ENCODE results near the gene ZFHX3. TPM values are rescaled to one million over a fixed set of nuclear protein-coding genes. Genes with fewer than 3 reads are reported as not detected.
A peak's percentile ranks its signal among the peaks of the same experiment; 100 is the strongest.

Gene ZFHX3
- total RNA-seq, 2 experiments from 2014 or later, result 0.38 to 0.43 TPM

DNA sequence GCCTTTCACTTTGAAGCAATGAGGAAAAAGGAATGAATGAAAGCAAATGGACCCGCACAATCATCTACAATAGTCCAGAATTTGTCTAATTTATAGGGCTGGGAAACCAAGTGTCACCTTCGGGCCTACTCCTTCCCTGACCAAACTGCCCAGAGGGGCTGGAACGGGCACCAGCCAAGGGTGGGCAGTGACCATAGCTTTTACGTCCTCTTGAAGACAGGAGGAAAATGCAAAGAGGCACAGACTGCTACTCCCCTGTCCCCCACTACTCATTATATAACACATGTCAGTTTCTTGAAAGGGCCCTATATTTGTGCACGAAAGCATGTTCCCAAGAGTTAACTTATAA lies 122.3 kb downstream of the ZFHX3 start:
- no peak overlapping the region for H3K27ac Mint-ChIP-seq
- no peak for DNase-seq
- H3K36me3 Mint-ChIP-seq (ENCODE audit: low read depth), result peaks cover 6% of the 10 kb centered on the region
- H3K4me1 Mint-ChIP-seq, result peaks cover 19% of the 10 kb centered on the region
- H3K9me3 Mint-ChIP-seq, result peaks cover 9% of the 10 kb centered on the region
- ChIA-PET POLR2A (no interaction called here), CTCF (no interaction called here)
- no peak overlapping the region for H3K4me3 Mint-ChIP-seq
- no peaks in the 10 kb centered on the region for H3K27me3 Mint-ChIP-seq

DNA sequence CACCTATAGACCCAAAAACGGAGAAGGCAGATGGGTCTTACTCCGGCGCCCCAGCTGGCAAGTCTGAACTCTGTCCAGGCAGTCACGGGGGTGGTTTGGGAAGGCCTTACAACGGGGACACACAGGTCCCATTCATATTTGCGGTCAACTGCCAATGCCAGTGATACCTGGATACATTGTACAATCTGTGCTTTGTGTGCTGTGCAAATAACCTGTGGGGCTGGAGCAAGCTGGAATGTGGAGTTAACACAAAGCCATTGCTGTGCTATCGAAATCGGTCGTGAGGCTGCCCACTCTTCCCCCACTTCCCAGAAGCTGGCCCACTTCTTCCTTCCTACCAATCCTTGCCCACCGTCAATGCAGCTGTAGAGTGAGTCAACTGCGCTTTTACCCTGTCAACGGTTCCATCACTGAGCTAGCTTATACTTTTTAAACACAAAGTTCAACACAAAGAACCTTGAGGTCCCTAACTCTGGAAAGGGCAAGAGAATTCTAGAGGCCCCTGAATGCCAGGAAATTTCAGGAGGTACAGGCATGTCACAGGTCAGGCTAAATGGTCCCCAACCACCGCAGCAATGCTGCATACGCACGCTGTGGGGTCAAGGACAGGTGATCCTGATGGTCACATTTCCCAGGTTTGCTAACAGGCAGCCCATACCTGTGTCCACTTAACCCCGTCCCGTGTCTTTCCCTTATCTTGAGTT lies 122.8 kb downstream of the ZFHX3 start:
- H3K4me3 Mint-ChIP-seq, result no peak overlapping the region
- DNase-seq, result no peak
- H3K36me3 Mint-ChIP-seq (ENCODE audit: low read depth), result peaks cover 6% of the 10 kb centered on the region
- H3K9me3 Mint-ChIP-seq, result peaks cover 9% of the 10 kb centered on the region
- ChIA-PET POLR2A (no interaction called here), CTCF (no interaction called here)
- no peaks in the 10 kb centered on the region for H3K27me3 Mint-ChIP-seq
- H3K27ac Mint-ChIP-seq, result no peak overlapping the region
- peaks cover 23% of the 10 kb centered on the region for H3K4me1 Mint-ChIP-seq

DNA sequence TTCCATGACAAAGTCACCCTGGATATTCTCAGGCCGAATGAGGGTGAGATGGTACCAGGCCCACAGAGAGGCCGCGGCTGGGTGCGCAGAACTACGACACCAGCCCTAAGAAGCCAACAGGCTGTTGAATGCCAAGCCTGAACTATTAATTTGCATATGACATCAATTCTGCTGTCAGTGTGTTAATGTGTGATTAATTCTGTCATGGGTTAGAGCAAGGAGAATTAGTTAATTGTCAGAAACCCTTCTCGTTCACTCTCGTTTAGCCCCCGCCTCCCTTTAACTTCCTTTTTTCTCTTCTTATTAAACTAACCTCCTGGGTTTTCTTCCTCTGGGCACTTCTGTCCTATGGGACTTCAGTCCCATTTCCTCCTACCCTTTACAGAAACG lies 123.4 kb downstream of the ZFHX3 start:
- Mint-ChIP-seq H3K27ac (no peak overlapping the region), H3K4me1 (peaks cover 25% of the 10 kb centered on the region), H3K36me3 (ENCODE audit: low read depth) (peaks cover 8% of the 10 kb centered on the region), H3K9me3 (peaks cover 9% of the 10 kb centered on the region), H3K4me3 (no peak overlapping the region), H3K27me3 (no peaks in the 10 kb centered on the region)
- DNase-seq, result no peak
- CTCF ChIA-PET, result no interaction called here
- POLR2A ChIA-PET, result no interaction called here

DNA sequence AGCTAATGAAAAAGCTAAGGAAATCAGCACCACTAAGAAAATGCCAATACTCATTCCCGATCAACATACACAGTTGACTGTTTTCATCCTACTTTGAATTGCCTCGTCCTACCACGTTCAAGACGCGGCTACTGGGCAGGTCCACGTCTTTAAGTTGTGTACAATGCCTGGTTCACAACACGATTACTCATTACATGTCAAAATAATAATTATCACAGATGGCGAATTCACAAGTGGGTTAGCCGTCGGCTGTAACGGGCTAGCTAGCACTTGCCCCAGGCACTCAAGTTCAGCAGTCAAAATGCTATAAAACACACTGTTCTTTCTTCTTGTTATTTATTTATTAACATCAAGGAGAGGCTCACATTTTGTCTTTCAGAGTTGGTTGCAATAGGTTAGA lies 124.2 kb downstream of the ZFHX3 start:
- DNase-seq, result no peak
- POLR2A ChIA-PET, result no interaction called here
- Mint-ChIP-seq H3K27me3 (no peaks in the 10 kb centered on the region), H3K4me1 (peaks cover 25% of the 10 kb centered on the region), H3K4me3 (no peak overlapping the region), H3K27ac (no peak overlapping the region), H3K9me3 (peaks cover 7% of the 10 kb centered on the region), H3K36me3 (ENCODE audit: low read depth) (peaks cover 8% of the 10 kb centered on the region)
- CTCF ChIA-PET, result no interaction called here

DNA sequence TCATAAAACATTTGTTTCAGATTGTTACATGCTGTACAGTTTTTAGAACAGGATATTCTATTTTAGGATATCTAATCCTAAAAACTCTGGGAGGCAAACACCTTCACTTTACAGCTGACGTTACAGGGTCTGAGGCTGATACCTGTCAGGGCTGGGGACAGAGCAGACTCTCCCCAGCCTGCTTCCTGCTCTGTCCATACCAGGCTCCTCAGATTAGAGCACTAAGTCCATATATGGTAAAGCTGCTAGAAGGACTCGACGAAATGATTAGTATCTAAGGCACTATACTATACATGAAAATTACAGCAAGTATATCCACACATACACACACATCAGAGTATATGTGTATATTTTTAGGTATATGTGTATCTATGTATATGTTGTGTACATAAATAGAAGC lies 125.2 kb downstream of the ZFHX3 start:
- H3K27me3 Mint-ChIP-seq, result no peaks in the 10 kb centered on the region
- POLR2A ChIA-PET, result interaction anchor here (1.2 kb wide), 1 partner anchor 8 kb away, joined by 4 read pairs; no protein-coding TSS in a partner anchor
- CTCF ChIA-PET, result interaction anchor here (0.6 kb wide), 1 partner anchor 42 kb away, joined by 4 read pairs; no protein-coding TSS in a partner anchor
- H3K4me1 Mint-ChIP-seq, result peaks cover 25% of the 10 kb centered on the region
- peaks cover 8% of the 10 kb centered on the region for H3K36me3 Mint-ChIP-seq (ENCODE audit: low read depth)
- no peak for DNase-seq
- H3K9me3 Mint-ChIP-seq, result peaks cover 7% of the 10 kb centered on the region
- H3K27ac Mint-ChIP-seq, result no peak overlapping the region
- no peak overlapping the region for H3K4me3 Mint-ChIP-seq

- Mint-ChIP-seq H3K9me3 (peaks cover 7% of the 10 kb centered on the region), H3K4me3 (peak overlapping the region; percentile 1), H3K27me3 (no peaks in the 10 kb centered on the region), H3K4me1 (peaks cover 25% of the 10 kb centered on the region), H3K36me3 (ENCODE audit: low read depth) (peaks cover 8% of the 10 kb centered on the region), H3K27ac (peak overlapping the region; percentile 60)
- ChIA-PET CTCF (interaction anchor here (0.7 to 1.4 kb wide), 2 partner anchors 65 to 255 kb away, joined by 3 read pairs; no protein-coding TSS in a partner anchor), POLR2A (interaction anchor here (0.7 to 1.2 kb wide), 2 partner anchors 10 to 69 kb away, joined by 3 to 4 read pairs; no protein-coding TSS in a partner anchor)
- DNase-seq, result no peak
Observed at GRCh38 chr16:72921620-72922019, 126.3 kb downstream of the ZFHX3 start.

DNA sequence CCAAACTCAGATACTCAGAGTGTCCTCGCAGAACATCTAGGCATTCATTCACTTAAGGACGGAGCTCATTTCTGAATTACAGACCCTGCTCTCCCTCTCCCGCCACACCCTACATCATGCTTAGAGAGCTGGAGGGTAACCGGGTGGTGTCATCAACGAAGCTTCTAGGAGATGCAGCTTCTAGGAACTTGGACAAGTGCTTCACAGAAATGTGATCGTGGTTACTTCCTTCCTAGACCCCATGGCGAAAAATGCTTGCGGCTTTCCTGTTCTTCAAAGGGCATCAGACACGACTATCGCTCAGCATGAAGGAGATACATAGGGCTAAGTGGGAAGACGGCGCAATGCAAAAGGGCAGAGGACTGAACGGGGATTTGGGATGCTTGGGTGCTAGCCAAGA lies 126.8 kb downstream of the ZFHX3 start:
- ChIA-PET CTCF (interaction anchor here (0.7 to 1.5 kb wide), 4 partner anchors 11 to 255 kb away, joined by 3 to 5 read pairs (median 3); no protein-coding TSS in a partner anchor), POLR2A (interaction anchor here (0.7 to 1.1 kb wide), 4 partner anchors 11 to 69 kb away, joined by 3 to 6 read pairs (median 4); no protein-coding TSS in a partner anchor)
- H3K36me3 Mint-ChIP-seq (ENCODE audit: low read depth), result peaks cover 8% of the 10 kb centered on the region
- H3K27me3 Mint-ChIP-seq, result no peaks in the 10 kb centered on the region
- DNase-seq, result peak; percentile 45
- peak overlapping the region; percentile 60 for H3K27ac Mint-ChIP-seq
- H3K4me3 Mint-ChIP-seq, result peak overlapping the region; percentile 1
- H3K4me1 Mint-ChIP-seq, result peaks cover 25% of the 10 kb centered on the region
- peaks cover 5% of the 10 kb centered on the region for H3K9me3 Mint-ChIP-seq

DNA sequence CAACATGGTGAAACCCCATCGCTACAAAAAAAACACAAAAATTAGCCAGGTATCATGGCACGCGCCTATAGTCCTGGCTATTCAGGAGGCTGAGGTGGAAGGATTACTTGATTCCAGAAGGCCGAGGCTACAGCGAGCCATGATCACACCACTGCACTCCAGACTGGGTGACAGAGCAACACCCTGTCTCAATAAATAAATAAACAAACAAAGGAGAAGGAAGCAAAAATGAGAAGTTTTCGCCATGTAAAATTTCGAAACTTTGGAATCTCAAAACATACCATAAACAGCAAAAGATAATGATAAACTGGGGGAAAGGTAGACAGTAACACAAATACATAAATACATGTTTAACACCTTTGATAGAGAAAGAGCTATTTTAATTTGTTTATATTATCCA lies 130.9 kb downstream of the ZFHX3 start:
- ChIA-PET POLR2A (no interaction called here), CTCF (no interaction called here)
- Mint-ChIP-seq H3K27me3 (no peaks in the 10 kb centered on the region), H3K27ac (no peak overlapping the region), H3K36me3 (ENCODE audit: low read depth) (peaks cover 8% of the 10 kb centered on the region), H3K4me1 (peaks cover 18% of the 10 kb centered on the region), H3K9me3 (no peaks in the 10 kb centered on the region), H3K4me3 (no peak overlapping the region)
- no peak for DNase-seq

- H3K4me1 Mint-ChIP-seq, result peaks cover 4% of the 10 kb centered on the region
- no peak for DNase-seq
Observed at GRCh38 chr16:72915331-72915730, 132.6 kb downstream of the ZFHX3 start.

DNA sequence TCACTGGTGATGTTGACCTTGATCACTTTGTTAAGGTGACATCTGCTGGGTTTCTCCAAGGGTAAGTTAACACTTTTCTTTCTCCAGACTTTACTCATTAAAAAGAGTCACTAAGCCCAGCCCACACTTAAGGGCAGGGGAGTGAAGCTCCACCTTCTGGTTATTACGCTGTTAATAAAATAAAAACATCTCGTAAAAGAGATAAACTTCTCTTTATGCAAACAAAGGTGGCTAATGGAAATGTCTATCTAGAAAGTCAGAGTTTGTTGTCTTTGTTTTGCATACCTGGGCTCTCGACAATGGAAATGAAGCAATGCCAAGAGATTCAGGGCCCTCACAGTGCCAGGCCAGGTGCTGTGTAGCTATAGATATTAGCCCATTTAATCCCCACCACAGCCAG lies 134.4 kb downstream of the ZFHX3 start:
- Mint-ChIP-seq H3K36me3 (ENCODE audit: low read depth) (no peaks in the 10 kb centered on the region), H3K4me1 (no peaks in the 10 kb centered on the region), H3K27me3 (no peaks in the 10 kb centered on the region), H3K9me3 (no peaks in the 10 kb centered on the region), H3K4me3 (no peak overlapping the region), H3K27ac (no peak overlapping the region)
- CTCF ChIA-PET, result no interaction called here
- POLR2A ChIA-PET, result no interaction called here
- no peak for DNase-seq

More at GRCh38 chr16:72915331-72915730, 132.6 kb downstream of the ZFHX3 start:
- POLR2A ChIA-PET, result no interaction called here
- H3K36me3 Mint-ChIP-seq (ENCODE audit: low read depth), result peaks cover 3% of the 10 kb centered on the region
- CTCF ChIA-PET, result no interaction called here
- no peak overlapping the region for H3K27ac Mint-ChIP-seq
- no peaks in the 10 kb centered on the region for H3K9me3 Mint-ChIP-seq
- H3K27me3 Mint-ChIP-seq, result no peaks in the 10 kb centered on the region
- no peak overlapping the region for H3K4me3 Mint-ChIP-seq

DNA sequence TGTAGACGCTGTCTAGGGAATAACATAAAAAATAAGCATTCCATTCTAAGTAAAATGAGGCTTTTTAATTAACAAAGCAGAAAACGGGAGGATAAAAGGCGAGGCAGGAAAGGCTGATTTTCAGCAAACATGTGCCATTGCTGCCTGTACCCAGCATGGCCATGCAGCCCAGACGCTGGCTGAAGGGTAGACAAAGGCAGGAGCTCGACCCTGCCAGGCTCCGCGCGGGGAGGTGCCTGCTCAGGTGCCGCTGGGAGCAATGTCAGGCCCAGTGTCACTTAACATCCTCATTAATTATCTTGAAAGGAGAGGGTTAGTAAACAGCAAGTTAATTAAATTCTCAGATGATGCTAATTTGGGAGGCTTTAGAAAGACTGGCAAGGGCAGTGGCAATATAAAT lies 136.0 kb downstream of the ZFHX3 start:
- Mint-ChIP-seq H3K4me3 (no peak overlapping the region), H3K4me1 (no peaks in the 10 kb centered on the region), H3K27me3 (no peaks in the 10 kb centered on the region), H3K9me3 (no peaks in the 10 kb centered on the region), H3K36me3 (ENCODE audit: low read depth) (no peaks in the 10 kb centered on the region), H3K27ac (no peak overlapping the region)
- DNase-seq, result no peak
- ChIA-PET CTCF (interaction anchor here (0.6 kb wide), 1 partner anchor 79 kb away, joined by 4 read pairs; no protein-coding TSS in a partner anchor), POLR2A (no interaction called here)

GRCh38 chr16:72910875-72911274 lies 137.1 kb downstream of the ZFHX3 start:
- no peaks in the 10 kb centered on the region for H3K36me3 Mint-ChIP-seq (ENCODE audit: low read depth)
- ChIA-PET POLR2A (no interaction called here), CTCF (interaction anchor here (2.3 kb wide), 1 partner anchor 78 kb away, joined by 6 read pairs; no protein-coding TSS in a partner anchor)
- H3K27me3 Mint-ChIP-seq, result no peaks in the 10 kb centered on the region
- no peaks in the 10 kb centered on the region for H3K4me1 Mint-ChIP-seq
- no peak overlapping the region for H3K27ac Mint-ChIP-seq
- no peaks in the 10 kb centered on the region for H3K9me3 Mint-ChIP-seq
- no peak for DNase-seq
- H3K4me3 Mint-ChIP-seq, result no peak overlapping the region

DNA sequence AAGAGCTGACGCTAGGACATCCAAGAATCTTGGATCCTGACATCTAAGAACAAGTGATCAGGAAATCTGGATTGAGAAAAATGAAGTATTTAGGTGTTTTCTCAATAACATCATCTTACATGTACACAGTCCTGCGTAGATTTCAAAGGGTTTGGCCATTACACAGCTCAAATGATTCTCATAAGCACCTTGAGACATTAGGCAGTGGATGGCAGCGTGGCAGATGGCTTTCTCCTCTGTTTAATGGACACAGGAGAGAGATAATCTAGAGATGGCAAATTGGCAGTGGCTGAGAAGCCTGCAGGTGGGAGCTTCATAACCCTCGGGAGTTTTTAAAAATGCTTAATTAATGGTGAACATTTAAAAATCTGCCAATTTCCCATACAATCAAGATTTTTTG lies 137.5 kb downstream of the ZFHX3 start:
- H3K27me3 Mint-ChIP-seq, result no peaks in the 10 kb centered on the region
- CTCF ChIA-PET, result interaction anchor here (0.6 to 2.3 kb wide), 2 partner anchors 78 to 510 kb away, joined by 3 to 6 read pairs; no protein-coding TSS in a partner anchor
- no peaks in the 10 kb centered on the region for H3K9me3 Mint-ChIP-seq
- H3K4me1 Mint-ChIP-seq, result no peaks in the 10 kb centered on the region
- H3K4me3 Mint-ChIP-seq, result no peak overlapping the region
- no peaks in the 10 kb centered on the region for H3K36me3 Mint-ChIP-seq (ENCODE audit: low read depth)
- H3K27ac Mint-ChIP-seq, result no peak overlapping the region
- DNase-seq, result no peak
- POLR2A ChIA-PET, result no interaction called here

GRCh38 chr16:72909196-72909595 lies 138.7 kb downstream of the ZFHX3 start:
- Mint-ChIP-seq H3K9me3 (no peaks in the 10 kb centered on the region), H3K27ac (no peak overlapping the region), H3K36me3 (ENCODE audit: low read depth) (no peaks in the 10 kb centered on the region), H3K4me3 (no peak overlapping the region), H3K27me3 (no peaks in the 10 kb centered on the region), H3K4me1 (no peaks in the 10 kb centered on the region)
- CTCF ChIA-PET, result interaction anchor here (0.7 to 2.3 kb wide), 2 partner anchors 21 to 77 kb away, joined by 3 to 6 read pairs; no protein-coding TSS in a partner anchor
- POLR2A ChIA-PET, result no interaction called here
- no peak for DNase-seq

Measured in activated CD4-positive, alpha-beta memory T cell treated with anti-CD3 and anti-CD28 coated beads, Interleukin-2, amount 10 ng/mL, durations not matched to agents 7 days and 5 days (primary cell).